ENCODE data around the gene KANSL1. TPM values are rescaled to one million over a fixed set of nuclear protein-coding genes. Genes with fewer than 3 reads are reported as not detected.

The KANSL1 gene
- polyA plus RNA-seq, 1 of the 3 experiments (the other 2 are of a cell fraction): 10.0 TPM

- H4K20me1 ChIP-seq (ENCODE audit: insufficient read depth): no peaks in the 10 kb centered on the region
- POLR2A ChIA-PET: interaction anchor here (0.9 kb wide), 1 partner anchor 164 kb away, joined by 3 read pairs; no protein-coding TSS in a partner anchor
- no peak within 1 kb of the TSS for H3K4me2 ChIP-seq
- no peak within 1 kb of the TSS for H3K4me3 ChIP-seq (ENCODE audit: low read depth in 2 of 2, low read length in 1 of 2)
- 80% methylated on average over 8 of the region's 8 CpGs for WGBS (ENCODE audit: low lambda C conversion rate)
- H3K9ac ChIP-seq: no peak within 1 kb of the TSS
- no peaks in the 10 kb centered on the region for H3K79me2 ChIP-seq (ENCODE audit: insufficient read depth)
- peaks cover 0 to 8% of the 10 kb centered on the region in 2 experiments; a peak in 1 of 4 replicates for H3K4me1 ChIP-seq (ENCODE audit: control insufficient read depth in 1 of 2, insufficient read depth in 2 of 2, low read depth in 1 of 2, low read length in 1 of 2)
- DNase-seq: no peak
- H3K9me3 ChIP-seq: no peaks in the 10 kb centered on the region
- no peaks in the 10 kb centered on the region for H3F3A ChIP-seq (replicated peaks; ENCODE audit: insufficient read depth)
- H3K9me2 ChIP-seq: no peaks in the 10 kb centered on the region
- CTCF ChIA-PET: interaction anchor here (0.6 to 8.5 kb wide), 6 partner anchors 8 to 214 kb away, joined by 3 to 104 read pairs (median 32); partner anchors contain the start of gene KANSL1
- H3K27me3 ChIP-seq (ENCODE audit: insufficient read depth): no peaks in the 10 kb centered on the region
- H3K27ac ChIP-seq (ENCODE audit: low read depth in 2 of 2, low read length in 1 of 2): no peak within 1 kb of the TSS
- H2AFZ ChIP-seq (ENCODE audit: low read depth): no peak within 1 kb of the TSS
- H3K36me3 ChIP-seq (replicated peaks in 1 of 2; ENCODE audit: control insufficient read depth in 1 of 2, insufficient read depth in 2 of 2, low read length in 1 of 2): no peaks in the 10 kb centered on the region
- TF ChIP-seq PBX3 (IDR thresholded peaks at IDR 0.05) (no peak), TCF12 (IDR thresholded peaks at IDR 0.05) (no peak), YY1 (IDR thresholded peaks at IDR 0.05; ENCODE audit: low read depth) (no peak), TEAD4 (IDR thresholded peaks at IDR 0.05; ENCODE audit: borderline replicate concordance, insufficient read depth) (no peak), FOXM1 (IDR thresholded peaks at IDR 0.05; ENCODE audit: low read depth) (no peak), POLR2AphosphoS5 (IDR thresholded peaks at IDR 0.05; ENCODE audit: low read depth, low read length) (no peak), MXI1 (IDR thresholded peaks at IDR 0.05; ENCODE audit: low read depth, low read length) (no peak), JUND (IDR thresholded peaks at IDR 0.05) (no peak), TAF1 (IDR thresholded peaks at IDR 0.05; ENCODE audit: borderline replicate concordance, low read depth, low read length) (no peak), USF2 (IDR thresholded peaks at IDR 0.05; ENCODE audit: borderline replicate concordance, low read depth, low read length) (no peak)
- TF ChIP-seq, protein P1, sequence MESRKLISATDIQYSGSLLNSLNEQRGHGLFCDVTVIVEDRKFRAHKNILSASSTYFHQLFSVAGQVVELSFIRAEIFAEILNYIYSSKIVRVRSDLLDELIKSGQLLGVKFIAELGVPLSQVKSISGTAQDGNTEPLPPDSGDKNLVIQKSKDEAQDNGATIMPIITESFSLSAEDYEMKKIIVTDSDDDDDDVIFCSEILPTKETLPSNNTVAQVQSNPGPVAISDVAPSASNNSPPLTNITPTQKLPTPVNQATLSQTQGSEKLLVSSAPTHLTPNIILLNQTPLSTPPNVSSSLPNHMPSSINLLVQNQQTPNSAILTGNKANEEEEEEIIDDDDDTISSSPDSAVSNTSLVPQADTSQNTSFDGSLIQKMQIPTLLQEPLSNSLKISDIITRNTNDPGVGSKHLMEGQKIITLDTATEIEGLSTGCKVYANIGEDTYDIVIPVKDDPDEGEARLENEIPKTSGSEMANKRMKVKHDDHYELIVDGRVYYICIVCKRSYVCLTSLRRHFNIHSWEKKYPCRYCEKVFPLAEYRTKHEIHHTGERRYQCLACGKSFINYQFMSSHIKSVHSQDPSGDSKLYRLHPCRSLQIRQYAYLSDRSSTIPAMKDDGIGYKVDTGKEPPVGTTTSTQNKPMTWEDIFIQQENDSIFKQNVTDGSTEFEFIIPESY (IDR thresholded peaks at IDR 0.05; ENCODE audit: borderline replicate concordance, low read depth): no peak
Observed at GRCh38 chr17:45998987-45999899, 194.0 kb downstream of the KANSL1 start, which contains the start of gene STH. Gene STH (plus strand): TSS chr17:45999250. CDS start chr17:45999280, 30 bp downstream.

- Histone ChIP-seq H3K9me3 (no peaks in the 10 kb centered on the region), H3K36me3 (replicated peaks in 1 of 2; ENCODE audit: control insufficient read depth in 1 of 2, insufficient read depth in 2 of 2, low read length in 1 of 2) (no peaks in the 10 kb centered on the region), H3K4me1 (ENCODE audit: control insufficient read depth in 1 of 2, insufficient read depth in 2 of 2, low read depth in 1 of 2, low read length in 1 of 2) (no peaks in the 10 kb centered on the region; a peak in 1 of 4 replicates), H3K27ac (ENCODE audit: low read depth in 2 of 2, low read length in 1 of 2) (no peak overlapping the region), H3F3A (replicated peaks; ENCODE audit: insufficient read depth) (no peaks in the 10 kb centered on the region), H2AFZ (ENCODE audit: low read depth) (no peak overlapping the region; the same call in 1 of the 2 replicates), H3K79me2 (ENCODE audit: insufficient read depth) (no peaks in the 10 kb centered on the region), H3K27me3 (ENCODE audit: insufficient read depth) (no peaks in the 10 kb centered on the region), H3K9me2 (no peaks in the 10 kb centered on the region), H3K4me2 (no peak overlapping the region; the same call in 1 of the 2 replicates), H3K4me3 (ENCODE audit: low read depth in 2 of 2, low read length in 1 of 2) (no peak overlapping the region), H3K9ac (no peak overlapping the region), H4K20me1 (ENCODE audit: insufficient read depth) (no peaks in the 10 kb centered on the region)
- WGBS (ENCODE audit: low lambda C conversion rate): 76% methylated on average over 9 of the region's 9 CpGs
- ChIA-PET CTCF (interaction anchor here (0.6 to 8.5 kb wide), 4 partner anchors 43 to 838 kb away, joined by 3 to 104 read pairs (median 4); no protein-coding TSS in a partner anchor), POLR2A (no interaction called here)
- DNase-seq: no peak
- TF ChIP-seq GATA2 (CRISPR knock-in tag; IDR thresholded peaks at IDR 0.05): no peak
- TF ChIP-seq JUND (IDR thresholded peaks at IDR 0.05): no peak
- TF ChIP-seq PBX3 (IDR thresholded peaks at IDR 0.05): no peak
- TF ChIP-seq RAD21 (IDR thresholded peaks at IDR 0.05; ENCODE audit: low read length): no peak
- TF ChIP-seq RXRA (IDR thresholded peaks at IDR 0.05; ENCODE audit: borderline replicate concordance, low read depth): no peak
- TF ChIP-seq, protein P2, sequence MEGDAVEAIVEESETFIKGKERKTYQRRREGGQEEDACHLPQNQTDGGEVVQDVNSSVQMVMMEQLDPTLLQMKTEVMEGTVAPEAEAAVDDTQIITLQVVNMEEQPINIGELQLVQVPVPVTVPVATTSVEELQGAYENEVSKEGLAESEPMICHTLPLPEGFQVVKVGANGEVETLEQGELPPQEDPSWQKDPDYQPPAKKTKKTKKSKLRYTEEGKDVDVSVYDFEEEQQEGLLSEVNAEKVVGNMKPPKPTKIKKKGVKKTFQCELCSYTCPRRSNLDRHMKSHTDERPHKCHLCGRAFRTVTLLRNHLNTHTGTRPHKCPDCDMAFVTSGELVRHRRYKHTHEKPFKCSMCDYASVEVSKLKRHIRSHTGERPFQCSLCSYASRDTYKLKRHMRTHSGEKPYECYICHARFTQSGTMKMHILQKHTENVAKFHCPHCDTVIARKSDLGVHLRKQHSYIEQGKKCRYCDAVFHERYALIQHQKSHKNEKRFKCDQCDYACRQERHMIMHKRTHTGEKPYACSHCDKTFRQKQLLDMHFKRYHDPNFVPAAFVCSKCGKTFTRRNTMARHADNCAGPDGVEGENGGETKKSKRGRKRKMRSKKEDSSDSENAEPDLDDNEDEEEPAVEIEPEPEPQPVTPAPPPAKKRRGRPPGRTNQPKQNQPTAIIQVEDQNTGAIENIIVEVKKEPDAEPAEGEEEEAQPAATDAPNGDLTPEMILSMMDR (IDR thresholded peaks at IDR 0.05): no peak
- no peak for TF ChIP-seq GABPA (IDR thresholded peaks at IDR 0.05; ENCODE audit: low read depth)
- TF ChIP-seq MXI1 (IDR thresholded peaks at IDR 0.05; ENCODE audit: low read depth, low read length): no peak
- TF ChIP-seq USF2 (IDR thresholded peaks at IDR 0.05; ENCODE audit: borderline replicate concordance, low read depth, low read length): no peak
- TF ChIP-seq NRF1 (IDR thresholded peaks at IDR 0.05; ENCODE audit: low read depth, low read length): no peak
Observed at GRCh38 chr17:45997624-45998023, 195.6 kb downstream of the KANSL1 start.
